GM12878 (cell line): ENCODE measurements around the gene DSTYK. TPM values are rescaled to one million over a fixed set of nuclear protein-coding genes. Genes with fewer than 3 reads are reported as not detected.

ENCODE experiments used
- ETV6 ChIP-seq, 2 experiments: fragments of 450-650 bp in 1 of 2; IDR thresholded peaks in 1 of 2; conservative IDR thresholded peaks in 1 of 2; 2 replicates each; pipeline ENCODE4 v1.6.1; 2014; ENCODE audit warnings: antibody characterized with exemption in 1 of 2, borderline replicate concordance in 1 of 2, low read depth in 1 of 2, mild to moderate bottlenecking in 1 of 2, moderate library complexity in 1 of 2
- GABPA ChIP-seq: IDR thresholded peaks from 2 replicates; pipeline ENCODE4 v1.6.1; 2014; ENCODE audit warnings: antibody characterized with exemption, low read depth, mild to moderate bottlenecking, inconsistent platforms
- HDAC2 ChIP-seq: fragments of 200-600 bp; sonication (generic); IDR thresholded peaks from 2 replicates; pipeline ENCODE4 v1.6.1; 2017
- IKZF2 ChIP-seq, 2 experiments: fragments of 450-650 bp; IDR thresholded peaks; 2 replicates each; pipeline ENCODE4 v1.6.1; 2017; ENCODE audit warnings: mild to moderate bottlenecking in 2 of 2, moderate library complexity in 2 of 2
- JUND ChIP-seq: IDR thresholded peaks from 2 replicates; pipeline ENCODE4 v1.6.1; 2012; ENCODE audit warnings: low read depth, mild to moderate bottlenecking, low read length, improper control_type of control experiment, moderate library complexity
- KAT2A ChIP-seq: conservative IDR thresholded peaks from 2 replicates; pipeline ENCODE4 v1.6.1; 2011; ENCODE audit warnings: low read depth, low read length; ENCODE audit not compliant: control insufficient read depth
- MTA3 ChIP-seq: IDR thresholded peaks from 2 replicates; pipeline ENCODE4 v1.6.1; 2012; ENCODE audit warnings: low read length, inconsistent platforms, borderline replicate concordance
- MYC ChIP-seq: IDR thresholded peaks from 2 replicates; pipeline ENCODE4 v1.6.1; 2011; ENCODE audit warnings: mild to moderate bottlenecking, low read length, moderate library complexity, inconsistent platforms; ENCODE audit not compliant: insufficient read depth, insufficient replicate concordance, insufficient read length, severe bottlenecking
- NR2C2 ChIP-seq: IDR thresholded peaks from 2 replicates; pipeline ENCODE4 v1.6.1; 2011; ENCODE audit warnings: borderline replicate concordance, low read depth; ENCODE audit not compliant: control insufficient read depth, insufficient read length
- PAX8 ChIP-seq: fragments of 450-650 bp; IDR thresholded peaks from 2 replicates; pipeline ENCODE4 v1.6.1; 2017; ENCODE audit warnings: mild to moderate bottlenecking, moderate library complexity
- PBX3 ChIP-seq: IDR thresholded peaks from 2 replicates; pipeline ENCODE4 v1.6.1; 2011; ENCODE audit warnings: mild to moderate bottlenecking, low read depth, low read length, moderate library complexity; ENCODE audit not compliant: insufficient replicate concordance
- POLR2AphosphoS2 ChIP-seq: IDR thresholded peaks from 2 replicates; pipeline ENCODE4 v1.6.1; 2011; ENCODE audit warnings: low read depth, mild to moderate bottlenecking, low read length, improper control_type of control experiment, moderate library complexity
- RAD51 ChIP-seq: fragments of 450-650 bp; IDR thresholded peaks from 2 replicates; pipeline ENCODE4 v1.6.1; 2016; ENCODE audit warnings: moderate library complexity, mild to moderate bottlenecking, inconsistent platforms
- RCOR1 ChIP-seq: conservative IDR thresholded peaks from 2 replicates; pipeline ENCODE4 v1.6.1; 2012; ENCODE audit warnings: low read depth, low read length, improper control_type of control experiment
- RFX5 ChIP-seq: IDR thresholded peaks from 2 replicates; pipeline ENCODE4 v1.6.1; 2011; ENCODE audit warnings: low read depth, low read length, improper control_type of control experiment
- TCF12 ChIP-seq: IDR thresholded peaks from 2 replicates; pipeline ENCODE4 v1.6.1; 2011; ENCODE audit warnings: low read depth, mild to moderate bottlenecking, low read length
- TCF3 ChIP-seq: IDR thresholded peaks from 2 replicates; pipeline ENCODE4 v1.6.1; 2012; ENCODE audit warnings: low read depth, mild to moderate bottlenecking, low read length, borderline replicate concordance; ENCODE audit not compliant: insufficient read depth
- ZSCAN29 ChIP-seq: fragments of 450-650 bp; IDR thresholded peaks from 2 replicates; pipeline ENCODE4 v1.6.1; 2017; ENCODE audit warnings: mild to moderate bottlenecking, moderate library complexity
- polyA plus RNA-seq, 11 experiments: library from polyadenylated mRNA; depleted of rRNA in 4 of 11; unstranded in 6 of 11; stranded (reverse) in 5 of 11; fragments of >200 nt; fragmentation: Nextera tagmentation in 4 of 11; fragmentation: Illumina TruSeq in 1 of 11; extraction: Ambion mirVana in 4 of 11; extraction: Trizol in 1 of 11; gene quantifications; 1 replicate in 1 of 11; 2 replicates in 10 of 11; pipeline versions ENCODE4 v1.2.1 to v1.2.3, GENCODE V29; 2011 to 2016; ENCODE audit warnings: inconsistent platforms in 2 of 11, missing spikeins in 2 of 11, low read depth in 1 of 11
- total RNA-seq, 4 experiments: library from RNA; depleted of rRNA in 3 of 4; stranded (reverse); fragments of >200 nt in 3 of 4; fragmentation: Illumina TruSeq in 1 of 4; extraction: Trizol in 1 of 4; gene quantifications; 2 replicates each; pipeline versions ENCODE4 v1.2.1 to v1.2.3, GENCODE V29; 2013 to 2021
- TF ChIP-seq, protein P1 (sequence below): IDR thresholded peaks from 2 replicates; pipeline ENCODE4 v1.6.1; 2012; ENCODE audit warnings: low read depth, low read length, improper control_type of control experiment
- TF ChIP-seq, protein P2 (sequence below): IDR thresholded peaks from 2 replicates; pipeline ENCODE4 v1.6.1; 2011; ENCODE audit warnings: borderline replicate concordance, low read depth, mild to moderate bottlenecking, moderate library complexity, mixed read lengths, low read length; ENCODE audit not compliant: insufficient read depth; ENCODE audit errors: extremely low read length
- TF ChIP-seq, protein P3 (sequence below): fragments of 450-650 bp; IDR thresholded peaks from 2 replicates; pipeline ENCODE4 v1.6.1; 2017; ENCODE audit warnings: antibody characterized with exemption, mild to moderate bottlenecking, moderate library complexity
- TF ChIP-seq, protein P4 (sequence below), 3 experiments: IDR thresholded peaks in 2 of 3; conservative IDR thresholded peaks in 1 of 3; 2 replicates each; pipeline ENCODE4 v1.5.1; 2011; ENCODE audit warnings: low read depth in 3 of 3, low read length in 3 of 3, mild to moderate bottlenecking in 3 of 3, control low read depth in 2 of 3, moderate library complexity in 2 of 3, inconsistent platforms in 1 of 3, mixed read lengths in 1 of 3; ENCODE audit not compliant: control insufficient read depth in 2 of 3, insufficient read depth in 1 of 3; ENCODE audit errors: extremely low read depth in 1 of 3

Gene DSTYK
- total and polyA plus RNA-seq, 10 of the 15 experiments (the other 5 are each of a cell fraction or from before 2014, with no cell fraction given): 2.7 to 5.5 (median 3.6) TPM

DNA sequence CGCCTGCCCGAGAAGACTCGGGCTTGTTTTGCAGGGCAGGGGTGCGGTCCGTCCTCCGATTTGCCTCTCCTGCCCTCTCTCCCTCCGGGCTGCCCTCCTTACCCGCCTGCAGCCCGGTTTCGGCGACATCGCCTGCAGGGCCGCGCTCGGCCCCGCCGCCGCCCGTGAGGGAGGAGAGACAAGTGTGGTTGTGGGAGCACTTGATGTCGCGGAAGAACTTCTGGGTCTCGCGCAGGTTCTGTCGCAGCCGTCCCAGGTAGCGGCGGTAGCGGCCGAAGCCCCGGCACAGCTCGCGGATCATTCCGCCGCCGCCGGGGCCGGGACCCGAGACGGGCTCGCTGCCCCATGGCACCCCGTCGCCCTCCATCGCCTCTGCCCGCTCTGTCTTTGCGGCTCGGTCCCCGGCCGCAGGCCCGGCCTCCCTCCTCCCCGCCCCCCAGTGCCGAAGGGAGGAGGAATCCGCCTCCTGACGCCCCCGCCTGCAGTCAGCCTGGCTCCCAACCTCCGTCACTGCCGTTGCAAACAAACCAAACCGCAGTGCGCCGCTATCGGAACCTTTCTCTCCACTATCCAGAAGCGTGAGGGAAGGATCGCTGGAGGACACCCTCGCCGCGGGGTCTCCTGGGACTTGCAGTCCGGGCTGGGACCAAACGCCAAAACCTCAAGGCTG lies at the start of gene DSTYK (continued):
- peak in 1 of 2 experiments; percentile 77; a peak in 2 of 4 replicates for TF ChIP-seq ETV6 (conservative IDR thresholded peaks at IDR 0.05 in 1 of 2, IDR thresholded peaks at IDR 0.05 in 1 of 2; ENCODE audit: borderline replicate concordance in 1 of 2, low read depth in 1 of 2)
- TF ChIP-seq JUND: no peak
- no peak; the same call in 1 of the 2 replicates for TF ChIP-seq RFX5
- no peak for TF ChIP-seq MYC
- peak; percentile 73; the same call in 1 of the 2 replicates for TF ChIP-seq TCF12
- TF ChIP-seq, protein P1, sequence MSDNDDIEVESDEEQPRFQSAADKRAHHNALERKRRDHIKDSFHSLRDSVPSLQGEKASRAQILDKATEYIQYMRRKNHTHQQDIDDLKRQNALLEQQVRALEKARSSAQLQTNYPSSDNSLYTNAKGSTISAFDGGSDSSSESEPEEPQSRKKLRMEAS: no peak
- TF ChIP-seq RCOR1: no peak
- TF ChIP-seq PAX8: no peak
- peak; percentile 60; the same call in 1 of the 2 replicates for TF ChIP-seq POLR2AphosphoS2
- TF ChIP-seq ZSCAN29: peak; percentile 84
- TF ChIP-seq IKZF2 (IDR thresholded peaks at IDR 0.05): peak; percentile 68 to 92
- TF ChIP-seq MTA3: peak; percentile 35; the same call in 1 of the 2 replicates
- TF ChIP-seq GABPA: peak; percentile 94
- TF ChIP-seq NR2C2: no peak
- TF ChIP-seq, protein P2, sequence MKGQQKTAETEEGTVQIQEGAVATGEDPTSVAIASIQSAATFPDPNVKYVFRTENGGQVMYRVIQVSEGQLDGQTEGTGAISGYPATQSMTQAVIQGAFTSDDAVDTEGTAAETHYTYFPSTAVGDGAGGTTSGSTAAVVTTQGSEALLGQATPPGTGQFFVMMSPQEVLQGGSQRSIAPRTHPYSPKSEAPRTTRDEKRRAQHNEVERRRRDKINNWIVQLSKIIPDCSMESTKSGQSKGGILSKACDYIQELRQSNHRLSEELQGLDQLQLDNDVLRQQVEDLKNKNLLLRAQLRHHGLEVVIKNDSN: no peak
- TF ChIP-seq, protein P3, sequence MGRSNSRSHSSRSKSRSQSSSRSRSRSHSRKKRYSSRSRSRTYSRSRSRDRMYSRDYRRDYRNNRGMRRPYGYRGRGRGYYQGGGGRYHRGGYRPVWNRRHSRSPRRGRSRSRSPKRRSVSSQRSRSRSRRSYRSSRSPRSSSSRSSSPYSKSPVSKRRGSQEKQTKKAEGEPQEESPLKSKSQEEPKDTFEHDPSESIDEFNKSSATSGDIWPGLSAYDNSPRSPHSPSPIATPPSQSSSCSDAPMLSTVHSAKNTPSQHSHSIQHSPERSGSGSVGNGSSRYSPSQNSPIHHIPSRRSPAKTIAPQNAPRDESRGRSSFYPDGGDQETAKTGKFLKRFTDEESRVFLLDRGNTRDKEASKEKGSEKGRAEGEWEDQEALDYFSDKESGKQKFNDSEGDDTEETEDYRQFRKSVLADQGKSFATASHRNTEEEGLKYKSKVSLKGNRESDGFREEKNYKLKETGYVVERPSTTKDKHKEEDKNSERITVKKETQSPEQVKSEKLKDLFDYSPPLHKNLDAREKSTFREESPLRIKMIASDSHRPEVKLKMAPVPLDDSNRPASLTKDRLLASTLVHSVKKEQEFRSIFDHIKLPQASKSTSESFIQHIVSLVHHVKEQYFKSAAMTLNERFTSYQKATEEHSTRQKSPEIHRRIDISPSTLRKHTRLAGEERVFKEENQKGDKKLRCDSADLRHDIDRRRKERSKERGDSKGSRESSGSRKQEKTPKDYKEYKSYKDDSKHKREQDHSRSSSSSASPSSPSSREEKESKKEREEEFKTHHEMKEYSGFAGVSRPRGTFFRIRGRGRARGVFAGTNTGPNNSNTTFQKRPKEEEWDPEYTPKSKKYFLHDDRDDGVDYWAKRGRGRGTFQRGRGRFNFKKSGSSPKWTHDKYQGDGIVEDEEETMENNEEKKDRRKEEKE: no peak
- TF ChIP-seq RAD51: no peak
- TF ChIP-seq HDAC2: no peak
- peak; percentile 53 for TF ChIP-seq PBX3
- TF ChIP-seq, protein P4, sequence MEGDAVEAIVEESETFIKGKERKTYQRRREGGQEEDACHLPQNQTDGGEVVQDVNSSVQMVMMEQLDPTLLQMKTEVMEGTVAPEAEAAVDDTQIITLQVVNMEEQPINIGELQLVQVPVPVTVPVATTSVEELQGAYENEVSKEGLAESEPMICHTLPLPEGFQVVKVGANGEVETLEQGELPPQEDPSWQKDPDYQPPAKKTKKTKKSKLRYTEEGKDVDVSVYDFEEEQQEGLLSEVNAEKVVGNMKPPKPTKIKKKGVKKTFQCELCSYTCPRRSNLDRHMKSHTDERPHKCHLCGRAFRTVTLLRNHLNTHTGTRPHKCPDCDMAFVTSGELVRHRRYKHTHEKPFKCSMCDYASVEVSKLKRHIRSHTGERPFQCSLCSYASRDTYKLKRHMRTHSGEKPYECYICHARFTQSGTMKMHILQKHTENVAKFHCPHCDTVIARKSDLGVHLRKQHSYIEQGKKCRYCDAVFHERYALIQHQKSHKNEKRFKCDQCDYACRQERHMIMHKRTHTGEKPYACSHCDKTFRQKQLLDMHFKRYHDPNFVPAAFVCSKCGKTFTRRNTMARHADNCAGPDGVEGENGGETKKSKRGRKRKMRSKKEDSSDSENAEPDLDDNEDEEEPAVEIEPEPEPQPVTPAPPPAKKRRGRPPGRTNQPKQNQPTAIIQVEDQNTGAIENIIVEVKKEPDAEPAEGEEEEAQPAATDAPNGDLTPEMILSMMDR (IDR thresholded peaks at IDR 0.05 in 2 of 3, conservative IDR thresholded peaks at IDR 0.05 in 1 of 3; ENCODE audit: control insufficient read depth in 2 of 3, extremely low read depth in 1 of 3, insufficient read depth in 1 of 3, low read depth in 3 of 3, low read length in 3 of 3): 0 out of 6 replicates have a peak, but pooled peaks of 1 of the 3 experiments have one; percentile 1
- TF ChIP-seq TCF3: peak; percentile 53
- TF ChIP-seq KAT2A: no peak
